Right renal cortex interstitium (tissue), 3 donors: Measurements from ENCODE around the gene TCFL5. TPM values are rescaled to one million over a fixed set of nuclear protein-coding genes. Genes with fewer than 3 reads are reported as not detected.
"Not testable (repeated sequence)": the region's sequence is repeated elsewhere in the genome, so short reads cannot be mapped to it uniquely, and the experiment has no call there.

Experiments
- DNase-seq, 3 donors: peaks; one replicate each; pipeline ENCODE4 v3.0.0-alpha.2; 2013; ENCODE audit warnings: low read depth in 3 of 3, low spot score in 2 of 3
- polyA plus RNA-seq, 3 donors: library from polyadenylated mRNA; unstranded; fragments of 120-200 nt; gene quantifications; one replicate each; pipeline ENCODE4 v1.2.1, GENCODE V29; 2013; ENCODE audit not compliant: insufficient read length in 3 of 3

The TCFL5 gene
- polyA plus RNA-seq, 3 donors: 12.5 to 13.0 (median 12.5) TPM

GRCh38 chr20:62858058-62858830, 3.4 kb downstream of the TCFL5 start:
- DNase-seq: no peak

DNA sequence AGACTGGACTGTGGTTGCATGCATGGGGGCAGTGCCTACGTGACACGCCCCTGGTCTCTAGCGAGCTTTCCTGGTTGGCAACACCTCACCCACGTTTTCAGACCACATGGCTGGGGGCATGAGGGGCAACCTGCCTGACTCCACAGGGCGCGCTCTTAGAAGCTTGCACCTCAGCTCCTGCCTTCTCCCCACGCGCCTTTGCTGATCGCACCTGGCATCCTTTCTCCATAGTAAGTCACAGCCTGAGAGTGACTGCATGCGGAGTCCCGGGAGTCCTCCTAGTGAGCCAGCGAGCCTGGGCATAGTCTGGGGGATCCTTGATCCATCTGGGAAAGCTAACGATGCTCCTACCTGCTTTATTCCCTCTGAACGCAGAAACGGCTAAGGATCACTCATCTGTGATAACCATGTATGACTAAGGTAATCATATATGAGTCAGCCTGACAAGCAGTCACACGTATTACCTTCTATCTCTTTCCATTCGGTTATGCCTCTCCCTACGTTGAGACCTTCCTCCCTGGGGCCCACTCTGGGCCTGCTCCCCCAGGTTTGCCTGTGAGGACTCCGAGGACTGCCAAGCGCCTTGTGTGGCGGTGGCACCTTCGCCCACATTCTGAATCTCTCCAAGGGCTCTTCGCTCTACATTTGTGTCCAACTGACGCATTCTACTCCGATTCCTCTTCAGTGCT, 4.5 kb downstream of the TCFL5 start:
- no peak for DNase-seq

DNA sequence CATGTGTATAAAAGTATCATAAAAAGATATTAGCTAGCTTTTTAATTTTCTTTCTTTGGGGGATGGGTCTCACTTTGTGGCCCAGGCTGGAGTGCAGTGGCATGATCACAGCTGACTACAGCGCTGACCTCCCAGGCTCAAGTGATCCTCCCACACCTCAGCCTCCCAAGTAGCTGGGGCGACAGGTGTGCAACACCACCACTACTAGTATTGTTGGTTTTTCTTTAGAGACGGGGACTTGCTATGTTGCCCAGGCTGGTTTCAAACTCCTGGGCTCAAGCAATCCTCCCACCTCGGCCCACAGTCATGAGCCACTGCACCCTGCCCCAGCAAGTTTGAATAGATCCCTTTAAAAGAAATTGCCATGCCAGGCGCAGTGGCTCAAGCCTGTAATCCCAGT, 6.5 kb downstream of the TCFL5 start:
- DNase-seq: no peak

DNA sequence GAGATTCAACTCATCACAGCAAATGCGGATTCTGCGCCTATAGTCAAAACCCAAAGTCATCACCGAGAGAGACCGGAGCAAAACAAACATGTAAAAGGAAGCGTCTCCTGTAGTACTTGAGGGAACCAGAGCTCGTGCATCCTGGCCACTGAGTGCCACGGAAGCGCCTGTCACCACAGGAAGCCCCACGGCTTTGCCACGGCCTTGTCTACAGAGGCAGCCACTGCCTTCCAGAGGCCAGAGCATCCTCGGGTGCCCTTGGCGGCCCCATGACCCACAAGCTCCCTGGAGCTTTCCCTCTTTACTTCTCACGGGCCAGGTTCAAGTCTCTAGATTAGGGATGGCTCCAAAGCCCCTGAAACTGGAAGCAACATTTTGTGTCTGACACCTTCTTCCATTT, 7.5 kb downstream of the TCFL5 start:
- DNase-seq: no peak

GRCh38 chr20:62853304-62853703, 8.3 kb downstream of the TCFL5 start:
- DNase-seq: not testable (repeated sequence)

- no peak for DNase-seq
These were observed 8.8 kb downstream of the TCFL5 start for GRCh38 chr20:62852841-62853240.

DNA sequence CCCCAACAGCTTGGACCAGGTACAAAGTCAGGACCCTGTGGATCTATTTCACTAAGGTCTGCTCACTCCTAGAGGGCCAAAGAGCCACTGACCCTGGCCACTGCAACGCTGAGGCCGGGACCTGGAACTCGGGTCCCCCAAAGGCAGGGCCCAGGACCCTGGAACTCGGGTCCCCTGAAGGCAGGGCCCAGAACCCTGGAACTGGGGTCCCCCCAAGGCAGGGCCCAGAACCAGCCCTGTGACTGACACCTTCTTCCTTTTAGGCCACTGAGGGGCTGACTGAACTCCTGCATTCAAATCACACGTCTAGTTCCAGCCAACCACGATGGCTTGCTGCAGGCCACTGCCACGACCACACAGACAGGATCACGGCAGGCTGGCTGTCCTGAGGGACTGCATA, 9.4 kb downstream of the TCFL5 start:
- no peak for DNase-seq

- no peak for DNase-seq
These were observed 11.2 kb downstream of the TCFL5 start for GRCh38 chr20:62850333-62850974.

GRCh38 chr20:62849431-62849830, 12.2 kb downstream of the TCFL5 start:
- no peak for DNase-seq

DNA sequence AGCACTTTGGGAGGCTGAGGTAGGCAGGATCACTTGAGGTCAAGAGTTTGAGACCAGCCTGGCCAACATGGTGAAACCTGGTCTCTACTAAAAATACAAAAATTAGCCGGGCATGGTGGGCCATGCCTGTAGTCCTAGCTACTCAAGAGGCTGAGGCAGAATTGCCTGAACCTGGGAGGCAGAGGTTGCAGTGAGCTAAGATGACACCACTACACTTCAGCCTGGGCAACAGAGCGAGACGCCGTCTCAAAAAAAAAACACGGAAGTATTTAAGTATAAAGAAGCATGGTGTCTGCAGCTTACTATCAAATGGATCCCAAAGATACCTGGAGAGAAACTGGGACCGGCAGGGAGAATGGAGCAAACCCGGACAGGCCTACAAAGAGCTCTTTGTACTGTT, 12.7 kb downstream of the TCFL5 start:
- not testable (repeated sequence) for DNase-seq

- no peak for DNase-seq
These were observed 15.3 kb downstream of the TCFL5 start for GRCh38 chr20:62846166-62846890.

GRCh38 chr20:62845416-62846160, 16.0 kb downstream of the TCFL5 start:
- DNase-seq: no peak

- DNase-seq: no peak
These were observed 17.4 kb downstream of the TCFL5 start for GRCh38 chr20:62844182-62844581.

GRCh38 chr20:62843656-62844055, 18.0 kb downstream of the TCFL5 start:
- no peak for DNase-seq

- no peak for DNase-seq
These were observed 19.9 kb downstream of the TCFL5 start for GRCh38 chr20:62841705-62842212.

GRCh38 chr20:62840244-62841197, 21.1 kb downstream of the TCFL5 start:
- no peak for DNase-seq

DNA sequence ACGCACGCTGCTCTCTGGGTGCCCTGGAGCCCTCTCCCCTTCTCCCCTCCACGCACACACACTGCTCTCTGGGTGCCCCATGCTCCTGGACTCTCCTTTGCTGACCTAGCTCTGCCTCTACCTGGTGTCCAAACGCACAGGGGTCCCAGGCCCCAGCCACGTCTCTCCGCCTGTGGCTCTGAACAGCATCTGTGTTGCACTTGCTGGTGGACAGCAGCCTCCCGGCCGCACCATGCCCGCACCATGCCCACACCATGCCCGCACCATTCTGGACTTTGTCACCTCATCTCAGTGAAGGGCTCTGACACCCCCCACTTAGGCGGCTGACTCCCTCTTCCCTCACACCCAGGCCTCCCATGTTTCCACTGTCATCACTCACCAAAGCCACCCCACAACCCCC, 21.8 kb downstream of the TCFL5 start:
- no peak for DNase-seq

DNA sequence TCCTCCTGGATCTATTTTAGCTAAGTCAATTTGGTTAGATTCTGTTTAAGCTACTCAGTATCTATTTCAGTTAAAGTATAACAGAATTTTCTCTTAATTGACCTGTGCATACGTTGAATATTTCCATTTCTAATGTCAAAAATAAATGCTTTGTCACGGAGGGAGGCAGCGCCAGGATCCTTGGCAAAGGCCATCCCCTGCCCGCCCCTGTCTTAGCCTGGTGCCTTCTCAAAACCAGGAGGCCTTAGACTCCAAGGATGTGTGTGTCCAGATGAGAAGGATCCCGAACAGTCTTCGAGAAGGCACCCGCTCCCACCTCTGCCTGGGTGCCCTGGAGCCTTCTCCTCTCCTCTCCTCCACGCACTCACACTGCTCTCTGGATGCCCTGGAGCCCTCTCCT, 22.4 kb downstream of the TCFL5 start:
- no peak for DNase-seq
